ENCODE results near the gene USP40.

Gene USP40

GRCh38 chr2:233464531-233465240 lies 101.9 kb downstream of the USP40 start:
- DNase-seq (ENCODE audit: low read depth), result no peak
- no peak for TF ChIP-seq CTCF (IDR thresholded peaks at IDR 0.05; ENCODE audit: control insufficient read depth, extremely low read depth, insufficient read depth)
- H3K4me3 ChIP-seq (ENCODE audit: low read depth, low read length), result no peak overlapping the region

- H3K4me3 ChIP-seq (ENCODE audit: low read depth, low read length), result no peak overlapping the region
- DNase-seq (ENCODE audit: low read depth), result no peak
- no peak for TF ChIP-seq CTCF (IDR thresholded peaks at IDR 0.05; ENCODE audit: control insufficient read depth, extremely low read depth, insufficient read depth)
These were observed 102.5 kb downstream of the USP40 start for GRCh38 chr2:233464056-233464455.

- no peak overlapping the region for H3K4me3 ChIP-seq (ENCODE audit: low read depth, low read length)
- TF ChIP-seq CTCF (IDR thresholded peaks at IDR 0.05; ENCODE audit: control insufficient read depth, extremely low read depth, insufficient read depth), result no peak
- DNase-seq (ENCODE audit: low read depth), result no peak
These were observed 103.0 kb downstream of the USP40 start for GRCh38 chr2:233463586-233463985.

GRCh38 chr2:233462826-233463470 lies 103.6 kb downstream of the USP40 start:
- no peak for DNase-seq (ENCODE audit: low read depth)
- TF ChIP-seq CTCF (IDR thresholded peaks at IDR 0.05; ENCODE audit: control insufficient read depth, extremely low read depth, insufficient read depth), result no peak
- no peak overlapping the region for H3K4me3 ChIP-seq (ENCODE audit: low read depth, low read length)

GRCh38 chr2:233462202-233462785 lies 104.3 kb downstream of the USP40 start:
- DNase-seq (ENCODE audit: low read depth), result no peak
- H3K4me3 ChIP-seq (ENCODE audit: low read depth, low read length), result no peak overlapping the region
- no peak for TF ChIP-seq CTCF (IDR thresholded peaks at IDR 0.05; ENCODE audit: control insufficient read depth, extremely low read depth, insufficient read depth)

GRCh38 chr2:233461481-233461891 lies 105.1 kb downstream of the USP40 start:
- DNase-seq (ENCODE audit: low read depth), result no peak
- no peak overlapping the region for H3K4me3 ChIP-seq (ENCODE audit: low read depth, low read length)
- no peak for TF ChIP-seq CTCF (IDR thresholded peaks at IDR 0.05; ENCODE audit: control insufficient read depth, extremely low read depth, insufficient read depth)

Data from LNCaP clone FGC (cell line).